Measurements from ENCODE around the gene IL17RD. TPM values are rescaled to one million over a fixed set of nuclear protein-coding genes. Genes with fewer than 3 reads are reported as not detected.

The IL17RD gene
- total and polyA plus RNA-seq, 8 donors: 0.25 to 10.1 (median 1.3) TPM; not detected in 1

DNA sequence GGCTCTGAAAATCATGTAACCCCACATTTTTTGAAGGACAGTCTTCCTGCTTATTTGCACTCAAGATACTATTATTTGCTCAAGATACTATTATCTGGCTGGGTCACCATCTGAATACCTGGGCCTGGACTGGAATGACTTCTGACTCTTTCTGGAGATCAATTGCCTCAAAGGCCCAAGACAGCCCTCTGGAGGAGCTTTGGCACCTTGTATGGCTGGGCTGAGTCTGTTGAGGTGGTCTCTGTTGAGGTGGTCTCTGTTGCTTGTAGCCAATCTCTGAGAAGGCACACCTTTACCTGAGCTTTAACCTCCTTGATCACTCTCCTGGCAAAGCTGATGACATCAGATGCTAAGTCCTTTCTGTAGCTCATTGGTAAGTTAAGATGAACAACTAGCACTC, 71.7 kb downstream of the IL17RD start:
- DNase-seq: no peak
- peaks cover 0 to 29% (median 4%) of the 10 kb centered on the region in 4 donors for H3K36me3 ChIP-seq
- H3K9me3 ChIP-seq: no peaks in the 10 kb centered on the region
- TF ChIP-seq POLR2A (IDR thresholded peaks at IDR 0.05) (no peak), CTCF (IDR thresholded peaks at IDR 0.05) (no peak), POLR2AphosphoS5 (IDR thresholded peaks at IDR 0.05) (no peak), EP300 (IDR thresholded peaks at IDR 0.05) (no peak)
- peaks cover 0 to 6% (median 0%) of the 10 kb centered on the region in 4 donors for H3K4me1 ChIP-seq
- no peak overlapping the region for H3K27ac ChIP-seq
- H3K27me3 ChIP-seq: no peaks in the 10 kb centered on the region
- intact Hi-C loops (cut with DNase I; ENCODE audit: low total_unique reads): no loop called here
- no peak overlapping the region for H3K4me3 ChIP-seq

- peak overlapping the region in 1 of 5 donors; percentile 13 for H3K27ac ChIP-seq
- intact Hi-C loops (cut with DNase I; ENCODE audit: low total_unique reads): no loop called here
Measured at GRCh38 chr3:57091521-57092273, 73.5 kb downstream of the IL17RD start.

DNA sequence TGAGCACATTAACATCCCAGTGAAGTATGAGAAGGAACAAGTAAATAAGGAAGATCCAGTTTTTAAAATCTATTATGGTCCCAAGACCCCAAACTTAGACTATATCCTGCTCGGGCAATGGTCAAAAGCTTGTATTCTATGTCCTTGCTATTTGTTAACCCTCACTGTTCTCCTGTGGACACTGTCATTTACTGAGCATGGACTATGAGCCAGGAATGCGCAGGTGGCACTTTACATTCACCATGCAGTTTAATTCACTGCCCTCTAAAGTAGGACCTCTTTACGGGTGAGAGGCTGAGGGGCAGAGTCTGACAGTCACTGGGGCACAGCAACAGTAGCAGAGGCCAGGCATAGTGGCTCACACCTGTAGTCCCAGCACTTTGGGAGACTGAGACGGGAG, 76.1 kb downstream of the IL17RD start:
- H3K27ac ChIP-seq: no peak overlapping the region
- no peaks in the 10 kb centered on the region for H3K27me3 ChIP-seq
- no peaks in the 10 kb centered on the region for H3K9me3 ChIP-seq
- intact Hi-C loops (cut with DNase I; ENCODE audit: low total_unique reads): no loop called here
- H3K4me1 ChIP-seq: no peaks in the 10 kb centered on the region
- H3K36me3 ChIP-seq: no peaks in the 10 kb centered on the region
- TF ChIP-seq POLR2A (IDR thresholded peaks at IDR 0.05): no peak
- no peak for TF ChIP-seq POLR2AphosphoS5 (IDR thresholded peaks at IDR 0.05)
- TF ChIP-seq CTCF (IDR thresholded peaks at IDR 0.05): no peak
- TF ChIP-seq EP300 (IDR thresholded peaks at IDR 0.05): no peak
- no peak for DNase-seq
- no peak overlapping the region for H3K4me3 ChIP-seq
- WGBS, 5 donors: 89 to 96% (median 95%) methylated on average over 4 of the region's 4 CpGs

More at GRCh38 chr3:57091521-57092273, 73.5 kb downstream of the IL17RD start:
- no peaks in the 10 kb centered on the region for H3K27me3 ChIP-seq
- H3K9me3 ChIP-seq: no peaks in the 10 kb centered on the region
- DNase-seq: peak in 1 of 2 donors; percentile 37
- H3K36me3 ChIP-seq: peaks cover 0 to 15% (median 0%) of the 10 kb centered on the region in 4 donors
- 77 to 89% (median 81%) methylated on average over 3 of the region's 3 CpGs for WGBS, 5 donors
- no peak overlapping the region for H3K4me3 ChIP-seq
- peaks cover 0 to 6% (median 0%) of the 10 kb centered on the region in 4 donors for H3K4me1 ChIP-seq
- TF ChIP-seq CTCF (IDR thresholded peaks at IDR 0.05) (no peak), POLR2A (IDR thresholded peaks at IDR 0.05) (no peak), EP300 (IDR thresholded peaks at IDR 0.05) (no peak), POLR2AphosphoS5 (IDR thresholded peaks at IDR 0.05) (no peak)

- Histone ChIP-seq H3K27me3 (no peaks in the 10 kb centered on the region), H3K4me3 (no peak overlapping the region), H3K27ac (no peak overlapping the region), H3K4me1 (no peaks in the 10 kb centered on the region), H3K36me3 (no peaks in the 10 kb centered on the region), H3K9me3 (no peaks in the 10 kb centered on the region)
- no peak for DNase-seq
- TF ChIP-seq POLR2AphosphoS5 (IDR thresholded peaks at IDR 0.05) (no peak), POLR2A (IDR thresholded peaks at IDR 0.05) (no peak), EP300 (IDR thresholded peaks at IDR 0.05) (no peak), CTCF (IDR thresholded peaks at IDR 0.05) (no peak)
- intact Hi-C loops (cut with DNase I; ENCODE audit: low total_unique reads): no loop called here
- WGBS, 5 donors: 72 to 93% (median 92%) methylated on average over 5 of the region's 5 CpGs
Measured at GRCh38 chr3:57088503-57088902, 76.7 kb downstream of the IL17RD start.
